ENCODE data around the gene MAP1S.

Gene MAP1S

GRCh38 chr19:17692566-17692965 lies 26.7 kb upstream of the MAP1S start:
- Histone ChIP-seq H3K4me3 (replicated peaks; ENCODE audit: insufficient read depth, low read length) (no peak overlapping the region), H3K27ac (replicated peaks) (no peak overlapping the region), H3K27me3 (ENCODE audit: insufficient read depth, poor library complexity, severe bottlenecking) (peaks cover 9% of the 10 kb centered on the region)
- TF ChIP-seq REST (IDR thresholded peaks at IDR 0.05; ENCODE audit: insufficient replicate concordance, low read depth), result no peak
- TF ChIP-seq CTCF (IDR thresholded peaks at IDR 0.05; ENCODE audit: insufficient read depth, low read length), result no peak
- no peak for TF ChIP-seq POLR2AphosphoS5 (IDR thresholded peaks at IDR 0.05; ENCODE audit: low read depth)
- TF ChIP-seq SPI1 (IDR thresholded peaks at IDR 0.05; ENCODE audit: borderline replicate concordance, low read depth), result no peak
- no peak for TF ChIP-seq GABPA (IDR thresholded peaks at IDR 0.05; ENCODE audit: low read depth)
- DNase-seq (ENCODE audit: low read depth in 1 of 2, low spot score in 1 of 2), result no peak

GRCh38 chr19:17695198-17695597 lies 24.1 kb upstream of the MAP1S start:
- TF ChIP-seq POLR2AphosphoS5 (IDR thresholded peaks at IDR 0.05; ENCODE audit: low read depth) (no peak), SPI1 (IDR thresholded peaks at IDR 0.05; ENCODE audit: borderline replicate concordance, low read depth) (no peak)
- H3K4me3 ChIP-seq (replicated peaks; ENCODE audit: insufficient read depth, low read length), result no peak overlapping the region
- H3K27ac ChIP-seq (replicated peaks), result no peak overlapping the region
- DNase-seq (ENCODE audit: low read depth in 1 of 2, low spot score in 1 of 2), result no peak
- no peaks in the 10 kb centered on the region for H3K27me3 ChIP-seq (ENCODE audit: insufficient read depth, poor library complexity, severe bottlenecking)

GRCh38 chr19:17703824-17704463 lies 15.3 kb upstream of the MAP1S start:
- H3K4me3 ChIP-seq (replicated peaks; ENCODE audit: insufficient read depth, low read length), result no peak overlapping the region
- TF ChIP-seq CTCF (IDR thresholded peaks at IDR 0.05; ENCODE audit: insufficient read depth, low read length), result peak; percentile 85
- no peak for TF ChIP-seq POLR2AphosphoS5 (IDR thresholded peaks at IDR 0.05; ENCODE audit: low read depth)
- no peak for TF ChIP-seq REST (IDR thresholded peaks at IDR 0.05; ENCODE audit: insufficient replicate concordance, low read depth)
- no peak for TF ChIP-seq GABPA (IDR thresholded peaks at IDR 0.05; ENCODE audit: low read depth)
- H3K27me3 ChIP-seq (ENCODE audit: insufficient read depth, poor library complexity, severe bottlenecking), result no peaks in the 10 kb centered on the region
- no peak overlapping the region for H3K27ac ChIP-seq (replicated peaks)
- DNase-seq (ENCODE audit: low read depth in 1 of 2, low spot score in 1 of 2), result peak in 1 of 2 experiments; percentile 43

- no peak for TF ChIP-seq POLR2AphosphoS5 (IDR thresholded peaks at IDR 0.05; ENCODE audit: low read depth)
- no peak for TF ChIP-seq REST (IDR thresholded peaks at IDR 0.05; ENCODE audit: insufficient replicate concordance, low read depth)
- no peak overlapping the region for H3K27ac ChIP-seq (replicated peaks)
- H3K27me3 ChIP-seq (ENCODE audit: insufficient read depth, poor library complexity, severe bottlenecking), result no peaks in the 10 kb centered on the region
- H3K4me3 ChIP-seq (replicated peaks; ENCODE audit: insufficient read depth, low read length), result no peak overlapping the region
- DNase-seq (ENCODE audit: low read depth in 1 of 2, low spot score in 1 of 2), result no peak
Measured at GRCh38 chr19:17706750-17707181, 12.5 kb upstream of the MAP1S start.

All from HL-60 (cell line).